Natural killer cell (primary cell): ENCODE results near the gene TTLL11. TPM values are rescaled to one million over a fixed set of nuclear protein-coding genes. Genes with fewer than 3 reads are reported as not detected.

ENCODE experiments used
- ATAC-seq, 3 donors: fragments of 150-1000 bp in 2 of 3; fragments of 200-7000 bp in 1 of 3; cut with Tn5 transposase; 1 replicate in 1 of 3; 2 replicates in 2 of 3; pipeline ENCODE4 v1.10.0; 2021; ENCODE audit warnings: mild to moderate bottlenecking in 2 of 3, moderate library complexity in 2 of 3
- DNase-seq, 2 donors: peaks; one replicate each; pipeline versions ENCODE4 v3.0.0 to v3.0.0-alpha.2; 2013 to 2021; ENCODE audit warnings: mixed read lengths in 1 of 2
- H3K27ac ChIP-seq: one replicate; pipeline ENCODE4 v1.5.1; 2013; ENCODE audit warnings: mild to moderate bottlenecking, low read length
- H3K27me3 ChIP-seq: one replicate; pipeline ENCODE4 v1.6.1; 2013; ENCODE audit warnings: low read length; ENCODE audit not compliant: control insufficient read depth, insufficient read depth
- H3K36me3 ChIP-seq: one replicate; pipeline ENCODE4 v1.6.1; 2013; ENCODE audit warnings: low read length; ENCODE audit not compliant: control insufficient read depth, insufficient read depth
- H3K4me1 ChIP-seq: one replicate; pipeline ENCODE4 v1.6.1; 2013; ENCODE audit warnings: low read length; ENCODE audit not compliant: control insufficient read depth, insufficient read depth
- H3K4me3 ChIP-seq: one replicate; pipeline ENCODE4 v1.5.1; 2013; ENCODE audit warnings: low read length
- H3K9me3 ChIP-seq: one replicate; pipeline ENCODE4 v1.6.1; 2013; ENCODE audit warnings: low read length; ENCODE audit not compliant: control insufficient read depth, insufficient read depth
- H3K27ac Mint-ChIP-seq, 2 donors: one replicate each; pipeline ENCODE4 v1.8.0; 2022; ENCODE audit warnings: mild to moderate bottlenecking in 2 of 2, mixed read lengths in 2 of 2, moderate library complexity in 1 of 2
- H3K27me3 Mint-ChIP-seq, 2 donors: one replicate each; pipeline ENCODE4 v1.8.0; 2022; ENCODE audit warnings: low read depth in 2 of 2, mixed read lengths in 2 of 2
- H3K36me3 Mint-ChIP-seq: one replicate; pipeline ENCODE4 v1.8.0; 2022; ENCODE audit warnings: mixed read lengths
- H3K4me1 Mint-ChIP-seq, 2 donors: one replicate each; pipeline ENCODE4 v1.8.0; 2022; ENCODE audit warnings: mixed read lengths in 2 of 2
- H3K4me3 Mint-ChIP-seq: one replicate; pipeline ENCODE4 v1.8.0; 2022; ENCODE audit warnings: mild to moderate bottlenecking, moderate library complexity, mixed read lengths
- H3K9me3 Mint-ChIP-seq, 2 donors: one replicate each; pipeline ENCODE4 v1.8.0; 2022; ENCODE audit warnings: mixed read lengths in 2 of 2
- CTCF ChIP-seq: fragments of 200-600 bp; IDR thresholded peaks from one replicate; pipeline ENCODE4 v1.8.0; 2022; ENCODE audit warnings: antibody characterized with exemption
- whole genome bisulfite sequencing: methylation state at CpG from one replicate; pipeline ENCODE4 v1.1.7; 2013; ENCODE audit warnings: missing lambda C conversion rate; ENCODE audit not compliant: insufficient coverage; 5-methylcytosine and 5-hydroxymethylcytosine counted together
- intact Hi-C: fragments of 100-400 bp; cut with micrococcal nuclease; formaldehyde crosslinking; loops from one replicate; pipeline ENCODE4 v1.14.2; 2022
- total RNA-seq, 4 donors: library from RNA; stranded (reverse); fragments of 120-200 nt in 1 of 4; gene quantifications; one replicate each; pipeline versions ENCODE4 v1.2.3 to v1.2.4, GENCODE V29; 2013 to 2022

TTLL11 gene
- total RNA-seq, 3 donors from 2014 or later (not counting 1 experiment from before 2014, with no cell fraction given): 3.4 to 4.6 (median 3.6) TPM

GRCh38 chr9:121966706-121967105 lies 126.4 kb downstream of the TTLL11 start:
- Mint-ChIP-seq H3K4me1 (no peaks in the 10 kb centered on the region), H3K27me3 (no peaks in the 10 kb centered on the region), H3K27ac (no peak overlapping the region), H3K4me3 (no peak overlapping the region), H3K9me3 (no peaks in the 10 kb centered on the region), H3K36me3 (no peaks in the 10 kb centered on the region)
- TF ChIP-seq CTCF: no peak
- ATAC-seq: no peak
- intact Hi-C loops: no loop called here
- Histone ChIP-seq H3K4me3 (no peak overlapping the region), H3K9me3 (no peaks in the 10 kb centered on the region), H3K36me3 (no peaks in the 10 kb centered on the region), H3K27me3 (no peaks in the 10 kb centered on the region), H3K4me1 (no peaks in the 10 kb centered on the region), H3K27ac (no peak overlapping the region)
- WGBS: 91% methylated on average over 1 of the region's 1 CpG
- DNase-seq: no peak

GRCh38 chr9:121963528-121963995 lies 129.5 kb downstream of the TTLL11 start:
- 63% methylated on average over 8 of the region's 8 CpGs for WGBS
- no peaks in the 10 kb centered on the region for H3K4me1 ChIP-seq
- no peaks in the 10 kb centered on the region for H3K36me3 ChIP-seq
- no peak overlapping the region for H3K4me3 Mint-ChIP-seq
- H3K27ac ChIP-seq: no peak overlapping the region
- intact Hi-C loops: no loop called here
- no peaks in the 10 kb centered on the region for H3K27me3 ChIP-seq
- no peaks in the 10 kb centered on the region for H3K4me1 Mint-ChIP-seq
- no peak for TF ChIP-seq CTCF
- no peaks in the 10 kb centered on the region for H3K36me3 Mint-ChIP-seq
- ATAC-seq (no peak), DNase-seq (no peak)
- H3K27ac Mint-ChIP-seq: no peak overlapping the region
- H3K9me3 Mint-ChIP-seq: no peaks in the 10 kb centered on the region
- no peak overlapping the region for H3K4me3 ChIP-seq
- no peaks in the 10 kb centered on the region for H3K9me3 ChIP-seq
- no peaks in the 10 kb centered on the region for H3K27me3 Mint-ChIP-seq

- Mint-ChIP-seq H3K27me3 (no peaks in the 10 kb centered on the region), H3K4me1 (no peaks in the 10 kb centered on the region), H3K9me3 (no peaks in the 10 kb centered on the region), H3K27ac (no peak overlapping the region), H3K36me3 (no peaks in the 10 kb centered on the region), H3K4me3 (no peak overlapping the region)
- no peak for TF ChIP-seq CTCF
- Histone ChIP-seq H3K4me1 (no peaks in the 10 kb centered on the region), H3K27ac (no peak overlapping the region), H3K36me3 (no peaks in the 10 kb centered on the region), H3K4me3 (no peak overlapping the region), H3K9me3 (no peaks in the 10 kb centered on the region), H3K27me3 (no peaks in the 10 kb centered on the region)
- ATAC-seq: no peak
- intact Hi-C loops: no loop called here
- DNase-seq: no peak
- 82% methylated on average over 1 of the region's 1 CpG for WGBS
Measured at GRCh38 chr9:121962421-121962820, 130.7 kb downstream of the TTLL11 start.

GRCh38 chr9:121960665-121961064 lies 132.4 kb downstream of the TTLL11 start:
- TF ChIP-seq CTCF: no peak
- H3K27me3 Mint-ChIP-seq: no peaks in the 10 kb centered on the region
- H3K4me3 ChIP-seq: no peak overlapping the region
- no peaks in the 10 kb centered on the region for H3K9me3 Mint-ChIP-seq
- H3K4me3 Mint-ChIP-seq: no peak overlapping the region
- H3K27me3 ChIP-seq: no peaks in the 10 kb centered on the region
- no peak for DNase-seq
- H3K27ac ChIP-seq: no peak overlapping the region
- H3K36me3 Mint-ChIP-seq: no peaks in the 10 kb centered on the region
- H3K27ac Mint-ChIP-seq: no peak overlapping the region
- H3K9me3 ChIP-seq: no peaks in the 10 kb centered on the region
- no peaks in the 10 kb centered on the region for H3K4me1 ChIP-seq
- intact Hi-C loops: no loop called here
- WGBS: 96% methylated on average over 6 of the region's 7 CpGs
- no peak for ATAC-seq
- no peaks in the 10 kb centered on the region for H3K36me3 ChIP-seq
- H3K4me1 Mint-ChIP-seq: no peaks in the 10 kb centered on the region
